Lower lobe of right lung (tissue), 2 donors: ENCODE data around the gene CAMK1. TPM values are rescaled to one million over a fixed set of nuclear protein-coding genes. Genes with fewer than 3 reads are reported as not detected.

ENCODE experiments used
- ATAC-seq, 2 donors: fragments of 200-7000 bp; cut with Tn5 transposase; one replicate each; pipeline ENCODE4 v1.9.1; 2020 to 2022; ENCODE audit warnings: mild to moderate bottlenecking in 2 of 2, moderate library complexity in 2 of 2
- DNase-seq: peaks from one replicate; pipeline ENCODE4 v3.0.0-alpha.2; 2020
- H3K27ac ChIP-seq: fragments of 200-600 bp; one replicate; pipeline ENCODE4 v1.8.0; 2022
- H3K27me3 ChIP-seq: fragments of 200-600 bp; one replicate; pipeline ENCODE4 v1.8.0; 2022; ENCODE audit warnings: low read depth
- H3K36me3 ChIP-seq: fragments of 200-600 bp; one replicate; pipeline ENCODE4 v1.8.0; 2022; ENCODE audit warnings: mild to moderate bottlenecking
- H3K4me1 ChIP-seq: fragments of 200-600 bp; one replicate; pipeline ENCODE4 v1.8.0; 2022
- H3K4me3 ChIP-seq: fragments of 200-600 bp; one replicate; pipeline ENCODE4 v1.8.0; 2022; ENCODE audit warnings: mild to moderate bottlenecking
- H3K9me3 ChIP-seq: fragments of 200-600 bp; one replicate; pipeline ENCODE4 v1.8.0; 2022
- intact Hi-C: fragments of 100-400 bp; cut with DNase I; formaldehyde crosslinking; loops from one replicate; pipeline ENCODE4 v1.11.0; 2022
- total RNA-seq: library from RNA; stranded (reverse); fragmentation: NEBNext Ultra II Directional; extraction: Animal tissue kit (Norgen Biotek cat#: 25700); gene quantifications from one replicate; pipeline ENCODE4 v1.2.1, GENCODE V29; 2021
- TF ChIP-seq, protein P1 (sequence below): fragments of 200-600 bp; IDR thresholded peaks from one replicate; pipeline ENCODE4 v1.8.0; 2022; ENCODE audit warnings: antibody characterized with exemption, mild to moderate bottlenecking
- donor health status: DM: no; HTN: yes; CAD: no; lungs with severe emphysema.

Gene CAMK1
- total RNA-seq, 1 donor from 2014 or later, result 30.8 TPM

DNA sequence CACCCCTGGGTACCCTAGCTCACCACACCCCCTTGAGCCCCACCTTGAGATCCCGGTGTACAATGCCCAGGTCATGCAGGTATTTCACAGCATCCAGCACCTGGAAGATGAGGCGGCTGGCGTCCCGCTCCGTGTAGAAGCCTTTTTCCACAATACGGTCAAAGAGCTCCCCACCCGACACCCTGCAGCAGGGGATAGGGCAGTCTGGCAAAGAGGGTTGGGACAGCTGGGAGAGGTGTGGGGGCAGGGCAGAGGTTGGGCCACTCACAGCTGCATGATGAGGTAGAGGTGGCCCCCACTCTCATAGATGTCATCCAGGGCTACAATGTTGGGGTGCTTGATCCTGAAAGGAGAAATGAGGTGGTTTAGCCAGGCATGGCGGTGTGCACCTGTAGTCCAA, 6.9 kb downstream of the CAMK1 start:
- intact Hi-C loops, result no loop called here
- peaks cover 14% of the 10 kb centered on the region for H3K4me1 ChIP-seq
- no peaks in the 10 kb centered on the region for H3K9me3 ChIP-seq
- ATAC-seq (no peak), DNase-seq (no peak)
- no peak overlapping the region for H3K4me3 ChIP-seq
- H3K27ac ChIP-seq, result no peak overlapping the region
- no peaks in the 10 kb centered on the region for H3K27me3 ChIP-seq
- peaks cover 75% of the 10 kb centered on the region for H3K36me3 ChIP-seq
- TF ChIP-seq, protein P1, sequence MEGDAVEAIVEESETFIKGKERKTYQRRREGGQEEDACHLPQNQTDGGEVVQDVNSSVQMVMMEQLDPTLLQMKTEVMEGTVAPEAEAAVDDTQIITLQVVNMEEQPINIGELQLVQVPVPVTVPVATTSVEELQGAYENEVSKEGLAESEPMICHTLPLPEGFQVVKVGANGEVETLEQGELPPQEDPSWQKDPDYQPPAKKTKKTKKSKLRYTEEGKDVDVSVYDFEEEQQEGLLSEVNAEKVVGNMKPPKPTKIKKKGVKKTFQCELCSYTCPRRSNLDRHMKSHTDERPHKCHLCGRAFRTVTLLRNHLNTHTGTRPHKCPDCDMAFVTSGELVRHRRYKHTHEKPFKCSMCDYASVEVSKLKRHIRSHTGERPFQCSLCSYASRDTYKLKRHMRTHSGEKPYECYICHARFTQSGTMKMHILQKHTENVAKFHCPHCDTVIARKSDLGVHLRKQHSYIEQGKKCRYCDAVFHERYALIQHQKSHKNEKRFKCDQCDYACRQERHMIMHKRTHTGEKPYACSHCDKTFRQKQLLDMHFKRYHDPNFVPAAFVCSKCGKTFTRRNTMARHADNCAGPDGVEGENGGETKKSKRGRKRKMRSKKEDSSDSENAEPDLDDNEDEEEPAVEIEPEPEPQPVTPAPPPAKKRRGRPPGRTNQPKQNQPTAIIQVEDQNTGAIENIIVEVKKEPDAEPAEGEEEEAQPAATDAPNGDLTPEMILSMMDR, result no peak

DNA sequence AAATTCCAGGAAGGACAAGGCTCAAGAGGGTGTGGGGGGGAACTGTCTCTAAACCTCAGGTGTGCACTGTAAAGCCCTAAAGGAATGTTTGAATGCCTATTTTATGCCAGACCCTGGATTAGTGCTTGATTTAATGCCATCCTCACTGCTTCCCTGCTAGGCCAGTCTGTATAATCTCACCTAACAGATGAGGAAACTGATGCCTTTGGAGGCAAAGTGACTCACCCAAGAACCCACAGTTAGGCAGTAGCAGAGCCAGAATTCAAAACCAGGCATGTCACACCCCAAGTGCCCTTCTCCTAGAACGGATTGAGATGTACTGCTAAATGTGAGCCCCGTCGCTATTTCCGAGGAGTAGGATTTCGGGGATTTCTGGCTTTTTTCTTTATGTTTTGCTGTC, 7.8 kb downstream of the CAMK1 start:
- no peak overlapping the region for H3K4me3 ChIP-seq
- ATAC-seq (no peak), DNase-seq (no peak)
- H3K36me3 ChIP-seq, result peaks cover 85% of the 10 kb centered on the region
- no peak overlapping the region for H3K27ac ChIP-seq
- H3K4me1 ChIP-seq, result peaks cover 5% of the 10 kb centered on the region
- H3K27me3 ChIP-seq, result no peaks in the 10 kb centered on the region
- TF ChIP-seq, protein P1, result no peak
- no peaks in the 10 kb centered on the region for H3K9me3 ChIP-seq
- intact Hi-C loops, result no loop called here

DNA sequence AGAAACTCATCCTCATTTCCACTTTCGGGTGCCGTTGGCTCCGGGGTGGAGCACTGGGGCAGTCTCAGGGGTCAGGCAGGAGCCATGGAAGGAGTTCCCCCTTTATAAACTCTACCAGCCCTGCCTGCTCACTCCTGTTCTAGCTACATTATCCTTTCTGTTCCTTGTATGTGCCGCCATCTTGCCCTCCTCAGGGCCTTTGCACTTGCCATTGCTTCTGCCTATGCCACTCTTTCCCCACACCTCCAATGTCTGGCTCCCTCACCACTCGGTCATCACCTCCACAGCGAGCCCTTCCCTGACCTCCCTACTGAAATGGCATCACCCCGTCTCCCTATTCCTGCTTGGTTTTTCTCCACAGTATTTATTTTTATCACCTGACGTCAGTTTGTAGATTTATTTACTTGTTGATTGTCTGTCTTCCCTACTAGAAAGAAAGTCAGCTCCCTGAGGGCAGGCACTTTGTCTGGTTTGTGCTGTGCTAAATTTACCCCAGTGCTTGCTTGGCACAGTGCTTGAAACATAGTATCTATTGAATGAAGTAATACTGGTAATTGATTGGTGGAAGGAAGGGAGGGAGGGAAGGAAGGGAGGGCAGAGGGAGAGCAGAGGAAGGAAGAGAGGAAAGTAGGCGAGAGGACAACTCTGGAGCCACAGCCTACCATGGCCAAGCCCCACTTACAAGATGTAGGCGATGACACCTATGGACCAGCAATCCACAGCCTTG, 8.8 kb downstream of the CAMK1 start:
- H3K4me1 ChIP-seq, result no peaks in the 10 kb centered on the region
- H3K9me3 ChIP-seq, result no peaks in the 10 kb centered on the region
- no peak overlapping the region for H3K4me3 ChIP-seq
- intact Hi-C loops, result no loop called here
- DNase-seq (no peak), ATAC-seq (no peak)
- no peak overlapping the region for H3K27ac ChIP-seq
- H3K36me3 ChIP-seq, result peaks cover 94% of the 10 kb centered on the region
- TF ChIP-seq, protein P1, result no peak
- no peaks in the 10 kb centered on the region for H3K27me3 ChIP-seq

DNA sequence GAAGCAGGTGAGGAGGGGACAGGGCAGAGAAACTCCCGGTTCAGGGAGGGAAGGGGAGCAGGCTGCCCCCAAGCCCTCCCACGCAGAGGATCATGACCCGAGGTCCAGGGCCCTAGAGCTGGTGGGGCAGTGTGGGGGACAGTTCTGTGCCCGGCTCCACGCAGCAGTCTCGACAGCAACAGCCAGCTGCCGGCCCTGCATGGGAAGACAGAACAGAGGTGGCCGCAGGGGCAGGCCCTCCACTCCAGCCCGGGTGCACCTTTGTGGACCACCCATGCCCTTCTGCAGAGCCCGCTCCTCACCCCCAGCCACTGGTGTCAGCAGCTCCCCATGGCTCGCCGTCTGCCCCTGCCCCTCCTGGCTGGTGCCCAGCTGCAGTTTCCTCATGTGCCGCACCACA, 12.3 kb downstream of the CAMK1 start:
- DNase-seq (no peak), ATAC-seq (no peak)

DNA sequence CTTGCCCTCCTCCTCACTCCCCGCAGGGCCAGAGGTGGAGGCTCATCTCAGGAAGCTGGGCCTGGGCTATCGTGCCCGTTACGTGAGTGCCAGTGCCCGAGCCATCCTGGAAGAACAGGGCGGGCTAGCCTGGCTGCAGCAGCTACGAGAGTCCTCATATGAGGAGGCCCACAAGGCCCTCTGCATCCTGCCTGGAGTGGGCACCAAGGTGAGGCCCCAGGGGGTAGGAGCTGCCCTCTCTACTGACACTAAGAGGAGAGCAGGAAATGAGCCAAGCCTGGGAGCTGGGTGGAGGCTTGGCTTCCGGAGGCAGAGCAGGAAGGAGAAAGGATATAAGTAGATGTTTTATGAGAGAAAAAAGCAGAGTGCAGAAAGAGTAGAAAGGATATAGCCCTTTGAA, 15.1 kb downstream of the CAMK1 start:
- Histone ChIP-seq H3K27ac (peak overlapping the region; percentile 43), H3K27me3 (no peaks in the 10 kb centered on the region), H3K4me1 (peaks cover 28% of the 10 kb centered on the region), H3K9me3 (no peaks in the 10 kb centered on the region), H3K4me3 (no peak overlapping the region), H3K36me3 (peaks cover 76% of the 10 kb centered on the region)
- DNase-seq (no peak), ATAC-seq (no peak)
- intact Hi-C loops, result no loop called here
- TF ChIP-seq, protein P1, result no peak

More for the DNA sequence above, 12.3 kb downstream of the CAMK1 start:
- peaks cover 87% of the 10 kb centered on the region for H3K36me3 ChIP-seq
- TF ChIP-seq, protein P1, result no peak
- no peak overlapping the region for H3K27ac ChIP-seq
- intact Hi-C loops, result no loop called here
- H3K9me3 ChIP-seq, result no peaks in the 10 kb centered on the region
- H3K27me3 ChIP-seq, result no peaks in the 10 kb centered on the region
- H3K4me3 ChIP-seq, result no peak overlapping the region
- peaks cover 10% of the 10 kb centered on the region for H3K4me1 ChIP-seq
